NCI-H748 treated with DMSO at 0.1 percent for 48 hours (cell line): ENCODE results near the gene SEPHS1.
A peak's percentile ranks its signal among the peaks of the same experiment; 100 is the strongest.

Experiments
- DNase-seq: peaks from one replicate; lab custom pipeline; 2025; lab: John Stamatoyannopoulos, UW

The SEPHS1 gene

GRCh38 chr10:13327534-13327933, 20.6 kb downstream of the SEPHS1 start:
- no peak for DNase-seq

GRCh38 chr10:13322615-13323148, 25.4 kb downstream of the SEPHS1 start:
- no peak for DNase-seq

GRCh38 chr10:13321576-13321975, 26.5 kb downstream of the SEPHS1 start:
- no peak for DNase-seq

GRCh38 chr10:13319166-13319565, 28.9 kb downstream of the SEPHS1 start:
- no peak for DNase-seq

- DNase-seq, result no peak
These were observed 30.6 kb downstream of the SEPHS1 start for GRCh38 chr10:13317474-13317873.

GRCh38 chr10:13316635-13317311, 31.3 kb downstream of the SEPHS1 start:
- no peak for DNase-seq

- DNase-seq, result no peak
These were observed 32.7 kb downstream of the SEPHS1 start for GRCh38 chr10:13315361-13315760.

- DNase-seq, result no peak
These were observed 36.9 kb downstream of the SEPHS1 start for GRCh38 chr10:13311177-13311575.

- no peak for DNase-seq
These were observed 37.4 kb downstream of the SEPHS1 start for GRCh38 chr10:13310518-13311176.

GRCh38 chr10:13309792-13310191, 38.3 kb downstream of the SEPHS1 start:
- DNase-seq, result no peak

GRCh38 chr10:13308096-13308495, 40.0 kb downstream of the SEPHS1 start:
- no peak for DNase-seq

- DNase-seq, result no peak
These were observed 42.0 kb downstream of the SEPHS1 start for GRCh38 chr10:13306103-13306502.

GRCh38 chr10:13302821-13303555, 45.1 kb downstream of the SEPHS1 start:
- no peak for DNase-seq

- DNase-seq, result peak; percentile 39
These were observed 48.4 kb downstream of the SEPHS1 start, which contains the start of gene PHYH for GRCh38 chr10:13299437-13300287. PHYH (minus strand) TSS chr10:13300064; CDS start chr10:13300042, 22 bp downstream.

GRCh38 chr10:13298748-13299436, 49.2 kb downstream of the SEPHS1 start:
- no peak for DNase-seq

- DNase-seq, result no peak
These were observed 51.6 kb downstream of the SEPHS1 start for GRCh38 chr10:13296476-13296875.

GRCh38 chr10:13294784-13295183, 53.3 kb downstream of the SEPHS1 start:
- no peak for DNase-seq

- DNase-seq, result no peak
These were observed 56.0 kb downstream of the SEPHS1 start for GRCh38 chr10:13291821-13292773.

- no peak for DNase-seq
These were observed 57.0 kb downstream of the SEPHS1 start for GRCh38 chr10:13291061-13291460.

- DNase-seq, result no peak
These were observed 64.0 kb downstream of the SEPHS1 start for GRCh38 chr10:13284050-13284449.
